Body of pancreas (tissue), 4 donors: ENCODE results near the gene ROBO1. TPM values are rescaled to one million over a fixed set of nuclear protein-coding genes. Genes with fewer than 3 reads are reported as not detected.

ENCODE experiments used
- ATAC-seq: fragments of 150-250 bp; one replicate; pipeline ENCODE4 v1.9.1; 2016
- DNase-seq, 4 donors: peaks; one replicate each; pipeline ENCODE4 v3.0.0-alpha.2; 2019
- H3K27ac ChIP-seq, 4 donors: fragments of 200-600 bp; sonication (generic); 1 replicate in 3 of 4; 2 replicates in 1 of 4; pipeline versions ENCODE4 v1.5.1 to v1.6.1; 2016 to 2019; ENCODE audit warnings: mild to moderate bottlenecking in 1 of 4, mixed read lengths in 1 of 4, moderate library complexity in 1 of 4
- H3K27me3 ChIP-seq, 2 donors: fragments of 200-600 bp; sonication (generic); one replicate each; pipeline ENCODE4 v1.6.0; 2016; ENCODE audit warnings: mild to moderate bottlenecking in 1 of 2
- H3K36me3 ChIP-seq, 2 donors: fragments of 200-600 bp; sonication (generic); replicated peaks in 1 of 2; 2 replicates each; pipeline ENCODE4 v1.5.1; 2016; ENCODE audit warnings: low read depth in 2 of 2; ENCODE audit not compliant: insufficient read depth in 1 of 2
- H3K4me1 ChIP-seq: fragments of 200-600 bp; sonication (generic); one replicate; pipeline ENCODE4 v1.6.0; 2016
- H3K4me3 ChIP-seq, 2 donors: fragments of 200-600 bp; sonication (generic); 1 replicate in 1 of 2; 2 replicates in 1 of 2; pipeline ENCODE4 v1.5.1; 2016 to 2019
- H3K9me3 ChIP-seq, 3 donors: fragments of 200-600 bp; sonication (generic); 1 replicate in 2 of 3; 2 replicates in 1 of 3; pipeline ENCODE4 v1.5.1; 2016
- CTCF ChIP-seq, 7 experiments: fragments of 450-650 bp in 4 of 7; fragments of 200-600 bp in 3 of 7; sonication (generic) in 3 of 7; IDR thresholded peaks; one replicate each; pipeline ENCODE4 v1.5.1; 2016 to 2019; ENCODE audit warnings: antibody characterized with exemption in 7 of 7
- POLR2A ChIP-seq, 3 donors: fragments of 450-650 bp; IDR thresholded peaks; one replicate each; pipeline ENCODE4 v1.6.1; 2016; ENCODE audit warnings: antibody characterized with exemption in 3 of 3, mild to moderate bottlenecking in 2 of 3
- WGBS, 2 donors: methylation state at CpG; one replicate each; pipeline ENCODE4 v1.1.5; 2017; 5-methylcytosine and 5-hydroxymethylcytosine counted together
- intact Hi-C: fragments of 100-400 bp; cut with DNase I; formaldehyde crosslinking; loops from one replicate; pipeline ENCODE4 v1.15.1; 2023
- total RNA-seq, 2 donors: library from RNA; depleted of rRNA; stranded (reverse); fragments of >200 nt; gene quantifications; one replicate each; pipeline ENCODE4 v1.1.0, GENCODE V29; 2016

ROBO1 gene
- total RNA-seq, 2 donors from 2014 or later: 3.9 to 9.9 TPM

- H3K36me3 ChIP-seq: no peaks in the 10 kb centered on the region
- no peaks in the 10 kb centered on the region for H3K27me3 ChIP-seq
- 70 to 82% methylated on average over 4 of the region's 4 CpGs for WGBS, 2 donors
- H3K27ac ChIP-seq: no peak overlapping the region
- no peaks in the 10 kb centered on the region for H3K9me3 ChIP-seq
- H3K4me3 ChIP-seq: no peak overlapping the region
- ATAC-seq: no peak
- H3K4me1 ChIP-seq: no peaks in the 10 kb centered on the region
- intact Hi-C loops: no loop called here
- no peak for TF ChIP-seq POLR2A (IDR thresholded peaks at IDR 0.05)
- no peak for TF ChIP-seq CTCF (IDR thresholded peaks at IDR 0.05)
- DNase-seq: no peak
Observed at GRCh38 chr3:78858910-78859309, 908.9 kb downstream of the ROBO1 start.

- intact Hi-C loops: no loop called here
- no peaks in the 10 kb centered on the region for H3K9me3 ChIP-seq
- ATAC-seq: no peak
Observed at GRCh38 chr3:78858174-78858573, 909.6 kb downstream of the ROBO1 start.

GRCh38 chr3:78857494-78858111 is 910.2 kb downstream of the ROBO1 start:
- intact Hi-C loops: no loop called here
- no peak for TF ChIP-seq POLR2A (IDR thresholded peaks at IDR 0.05)
- TF ChIP-seq CTCF (IDR thresholded peaks at IDR 0.05): no peak
- Histone ChIP-seq H3K27ac (no peak overlapping the region), H3K4me1 (no peaks in the 10 kb centered on the region), H3K27me3 (no peaks in the 10 kb centered on the region), H3K9me3 (no peaks in the 10 kb centered on the region), H3K4me3 (no peak overlapping the region), H3K36me3 (no peaks in the 10 kb centered on the region)
- WGBS, 2 donors: 71 to 74% methylated on average over 6 of the region's 6 CpGs
- no peak for ATAC-seq
- no peak for DNase-seq

More at GRCh38 chr3:78858174-78858573, 909.6 kb downstream of the ROBO1 start:
- DNase-seq: no peak
- Histone ChIP-seq H3K27me3 (no peaks in the 10 kb centered on the region), H3K4me3 (no peak overlapping the region), H3K4me1 (no peaks in the 10 kb centered on the region), H3K27ac (no peak overlapping the region), H3K36me3 (no peaks in the 10 kb centered on the region)
- WGBS, 2 donors: 40 to 67% methylated on average over 1 of the region's 1 CpG
- no peak for TF ChIP-seq CTCF (IDR thresholded peaks at IDR 0.05)
- no peak for TF ChIP-seq POLR2A (IDR thresholded peaks at IDR 0.05)

GRCh38 chr3:78856164-78856563 is 911.6 kb downstream of the ROBO1 start:
- TF ChIP-seq POLR2A (IDR thresholded peaks at IDR 0.05): no peak
- TF ChIP-seq CTCF (IDR thresholded peaks at IDR 0.05): no peak
- intact Hi-C loops: no loop called here
- Histone ChIP-seq H3K27me3 (no peaks in the 10 kb centered on the region), H3K36me3 (no peaks in the 10 kb centered on the region), H3K27ac (no peak overlapping the region), H3K9me3 (no peaks in the 10 kb centered on the region), H3K4me3 (no peak overlapping the region), H3K4me1 (no peaks in the 10 kb centered on the region)
- ATAC-seq: no peak
- DNase-seq: no peak
- 82 to 83% methylated on average over 2 of the region's 2 CpGs for WGBS, 2 donors

- H3K36me3 ChIP-seq: no peaks in the 10 kb centered on the region
- DNase-seq: no peak
- H3K27me3 ChIP-seq: no peaks in the 10 kb centered on the region
- no peaks in the 10 kb centered on the region for H3K9me3 ChIP-seq
- no peak for TF ChIP-seq POLR2A (IDR thresholded peaks at IDR 0.05)
- TF ChIP-seq CTCF (IDR thresholded peaks at IDR 0.05): no peak
- no peak for ATAC-seq
- no peak overlapping the region for H3K27ac ChIP-seq
- WGBS, 2 donors: 71 to 76% methylated on average over 5 of the region's 5 CpGs
- H3K4me3 ChIP-seq: no peak overlapping the region
- H3K4me1 ChIP-seq: no peaks in the 10 kb centered on the region
- intact Hi-C loops: no loop called here
Observed at GRCh38 chr3:78855190-78855589, 912.6 kb downstream of the ROBO1 start.
